ENCODE results near the gene NGB. TPM values are rescaled to one million over a fixed set of nuclear protein-coding genes. Genes with fewer than 3 reads are reported as not detected.

NGB gene
- total RNA-seq, 4 donors from 2014 or later: 0.64 to 1.4 TPM; not detected in 2

DNA sequence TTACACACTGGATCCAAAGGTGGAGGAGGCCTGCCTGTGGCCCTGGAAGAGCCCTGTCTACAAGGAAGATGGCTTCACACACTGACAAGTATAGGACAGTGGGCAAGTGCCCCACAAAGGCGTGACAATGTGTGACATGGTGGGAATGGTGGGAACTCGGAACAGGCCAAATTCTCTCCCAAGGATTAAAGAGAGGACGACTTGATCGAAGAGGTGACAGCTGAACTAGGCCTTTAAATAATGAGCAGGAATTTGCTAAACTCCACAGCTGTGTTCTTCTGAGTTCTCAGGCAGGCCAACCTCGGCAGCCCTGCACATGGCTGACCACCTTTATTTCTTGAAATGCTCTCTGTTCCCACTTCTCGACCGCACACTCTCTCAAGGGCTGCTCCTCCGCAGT, 25.9 kb upstream of the NGB start:
- no peak overlapping the region for H3K27ac ChIP-seq
- TF ChIP-seq POLR2AphosphoS5 (IDR thresholded peaks at IDR 0.05): no peak
- no peak for TF ChIP-seq POLR2A (IDR thresholded peaks at IDR 0.05)
- no peak for TF ChIP-seq EP300 (IDR thresholded peaks at IDR 0.05; ENCODE audit: low read depth)
- TF ChIP-seq, protein P1, sequence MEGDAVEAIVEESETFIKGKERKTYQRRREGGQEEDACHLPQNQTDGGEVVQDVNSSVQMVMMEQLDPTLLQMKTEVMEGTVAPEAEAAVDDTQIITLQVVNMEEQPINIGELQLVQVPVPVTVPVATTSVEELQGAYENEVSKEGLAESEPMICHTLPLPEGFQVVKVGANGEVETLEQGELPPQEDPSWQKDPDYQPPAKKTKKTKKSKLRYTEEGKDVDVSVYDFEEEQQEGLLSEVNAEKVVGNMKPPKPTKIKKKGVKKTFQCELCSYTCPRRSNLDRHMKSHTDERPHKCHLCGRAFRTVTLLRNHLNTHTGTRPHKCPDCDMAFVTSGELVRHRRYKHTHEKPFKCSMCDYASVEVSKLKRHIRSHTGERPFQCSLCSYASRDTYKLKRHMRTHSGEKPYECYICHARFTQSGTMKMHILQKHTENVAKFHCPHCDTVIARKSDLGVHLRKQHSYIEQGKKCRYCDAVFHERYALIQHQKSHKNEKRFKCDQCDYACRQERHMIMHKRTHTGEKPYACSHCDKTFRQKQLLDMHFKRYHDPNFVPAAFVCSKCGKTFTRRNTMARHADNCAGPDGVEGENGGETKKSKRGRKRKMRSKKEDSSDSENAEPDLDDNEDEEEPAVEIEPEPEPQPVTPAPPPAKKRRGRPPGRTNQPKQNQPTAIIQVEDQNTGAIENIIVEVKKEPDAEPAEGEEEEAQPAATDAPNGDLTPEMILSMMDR (IDR thresholded peaks at IDR 0.05): no peak
- no peak for DNase-seq
- H3K36me3 ChIP-seq: no peaks in the 10 kb centered on the region
- in situ Hi-C loops (cut with MboI; ENCODE audit: low pct_ligation_motif_present in 1 of 4, low pct_unique_long_range_greater_than_20kb in 1 of 4, low sequenced_read_pairs in 3 of 4): no loop called here
- intact Hi-C loops (cut with DNase I; ENCODE audit: low total_unique reads): no loop called here
- H3K27me3 ChIP-seq: no peaks in the 10 kb centered on the region
- WGBS, 2 donors (ENCODE audit: low coverage in 1 of 2): 92 to 93% methylated on average over 4 to 8 of the region's 8 CpGs
- no peaks in the 10 kb centered on the region for H3K9me3 ChIP-seq
- H3K4me1 ChIP-seq: peaks cover 0 to 22% (median 9%) of the 10 kb centered on the region in 4 donors
- H3K4me3 ChIP-seq: no peak overlapping the region

DNA sequence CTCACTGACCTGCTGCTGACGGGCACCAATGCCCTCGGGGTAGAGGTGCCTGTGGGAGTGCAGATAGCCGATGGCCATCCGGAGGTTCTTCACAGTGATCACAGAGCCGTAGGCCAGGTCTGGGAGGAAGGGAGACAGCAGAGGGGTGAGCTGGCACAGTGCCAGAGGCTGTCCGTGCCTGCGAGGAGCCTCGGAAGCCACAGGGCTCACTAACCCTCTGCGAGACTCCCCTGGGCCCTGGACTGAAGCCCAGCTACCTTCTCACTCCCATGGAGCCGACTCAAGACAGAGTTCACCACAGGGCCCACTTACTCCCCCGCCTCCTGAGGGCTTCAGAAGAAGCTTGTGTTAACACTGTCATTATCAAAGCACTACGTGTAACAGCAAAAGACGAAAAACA, 25.1 kb upstream of the NGB start:
- Histone ChIP-seq H3K4me1 (peaks cover 0 to 19% (median 9%) of the 10 kb centered on the region in 4 donors), H3K36me3 (no peaks in the 10 kb centered on the region), H3K9me3 (no peaks in the 10 kb centered on the region), H3K4me3 (no peak overlapping the region), H3K27ac (no peak overlapping the region), H3K27me3 (no peaks in the 10 kb centered on the region)
- intact Hi-C loops (cut with DNase I; ENCODE audit: low total_unique reads): no loop called here
- DNase-seq: no peak
- TF ChIP-seq POLR2A (IDR thresholded peaks at IDR 0.05) (no peak), POLR2AphosphoS5 (IDR thresholded peaks at IDR 0.05) (no peak), EP300 (IDR thresholded peaks at IDR 0.05; ENCODE audit: low read depth) (no peak)
- TF ChIP-seq, protein P1 (IDR thresholded peaks at IDR 0.05): no peak
- in situ Hi-C loops (cut with MboI; ENCODE audit: low pct_ligation_motif_present in 1 of 4, low pct_unique_long_range_greater_than_20kb in 1 of 4, low sequenced_read_pairs in 3 of 4): no loop called here
- WGBS, 2 donors (ENCODE audit: low coverage in 1 of 2): 64 to 91% methylated on average over 4 to 13 of the region's 13 CpGs

DNA sequence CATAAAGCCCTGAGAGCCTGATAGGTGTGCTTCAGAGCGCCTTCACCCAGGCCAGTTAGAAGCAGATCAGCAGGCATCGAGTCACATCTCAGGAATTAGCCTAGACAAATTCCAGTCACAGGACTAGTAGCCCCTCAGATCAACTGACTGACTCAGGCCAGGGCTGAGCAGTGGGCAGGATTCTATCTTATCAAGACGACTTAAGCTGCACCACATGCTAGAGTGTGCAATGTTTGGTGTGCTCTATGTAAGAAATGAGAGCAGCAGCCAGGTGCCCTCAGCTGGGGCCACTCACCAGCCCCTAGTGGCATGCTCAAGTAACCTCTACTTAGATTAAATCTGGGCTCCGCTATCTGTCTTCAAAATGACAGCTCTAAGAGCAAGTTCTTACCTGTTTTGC, 19.7 kb upstream of the NGB start:
- Histone ChIP-seq H3K4me3 (no peak overlapping the region), H3K4me1 (no peaks in the 10 kb centered on the region), H3K36me3 (peaks cover 0 to 10% (median 4%) of the 10 kb centered on the region in 4 donors), H3K27me3 (no peaks in the 10 kb centered on the region), H3K9me3 (no peaks in the 10 kb centered on the region), H3K27ac (no peak overlapping the region)
- no peak for TF ChIP-seq EP300 (IDR thresholded peaks at IDR 0.05; ENCODE audit: low read depth)
- TF ChIP-seq, protein P1 (IDR thresholded peaks at IDR 0.05): no peak
- TF ChIP-seq POLR2AphosphoS5 (IDR thresholded peaks at IDR 0.05): no peak
- TF ChIP-seq POLR2A (IDR thresholded peaks at IDR 0.05): no peak
- intact Hi-C loops (cut with DNase I; ENCODE audit: low total_unique reads) (no loop called here), in situ Hi-C loops (cut with MboI; ENCODE audit: low pct_ligation_motif_present in 1 of 4, low pct_unique_long_range_greater_than_20kb in 1 of 4, low sequenced_read_pairs in 3 of 4) (no loop called here)
- WGBS, 2 donors (ENCODE audit: low coverage in 1 of 2): 91% methylated on average over 4 of the region's 4 CpGs; no CpG with 5 or more reads in 1 of the 2 donors
- DNase-seq: no peak

DNA sequence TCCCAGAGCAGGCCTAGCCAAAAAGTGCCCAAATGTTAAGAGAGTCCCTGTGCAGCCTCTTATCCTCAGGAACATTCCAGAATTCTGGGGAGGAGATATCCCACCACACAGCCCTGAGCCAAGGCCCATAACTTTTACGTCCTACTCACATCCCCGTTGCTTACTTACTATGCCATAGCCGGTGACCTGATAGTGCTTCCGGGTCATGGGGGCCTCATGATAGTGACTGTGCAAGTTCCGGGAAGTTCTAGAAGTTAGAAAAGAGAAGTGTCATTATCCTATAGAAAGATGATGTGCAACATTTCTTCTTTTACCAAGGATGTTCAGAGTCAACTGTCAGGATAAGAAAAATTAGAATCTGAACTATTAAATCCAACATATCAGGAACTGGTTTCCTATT, 15.6 kb upstream of the NGB start:
- H3K9me3 ChIP-seq: no peaks in the 10 kb centered on the region

More for the DNA sequence above, 15.6 kb upstream of the NGB start:
- no peaks in the 10 kb centered on the region for H3K4me1 ChIP-seq
- no peak overlapping the region for H3K4me3 ChIP-seq
- intact Hi-C loops (cut with DNase I; ENCODE audit: low total_unique reads): no loop called here
- 90 to 95% methylated on average over 2 to 5 of the region's 5 CpGs for WGBS, 2 donors (ENCODE audit: low coverage in 1 of 2)
- H3K27ac ChIP-seq: no peak overlapping the region
- H3K36me3 ChIP-seq: peaks cover 0 to 29% (median 12%) of the 10 kb centered on the region in 4 donors
- in situ Hi-C loops (cut with MboI; ENCODE audit: low pct_ligation_motif_present in 1 of 4, low pct_unique_long_range_greater_than_20kb in 1 of 4, low sequenced_read_pairs in 3 of 4): no loop called here
- no peaks in the 10 kb centered on the region for H3K27me3 ChIP-seq
- TF ChIP-seq EP300 (IDR thresholded peaks at IDR 0.05; ENCODE audit: low read depth): no peak
- no peak for TF ChIP-seq POLR2A (IDR thresholded peaks at IDR 0.05)
- TF ChIP-seq POLR2AphosphoS5 (IDR thresholded peaks at IDR 0.05): no peak
- TF ChIP-seq, protein P1 (IDR thresholded peaks at IDR 0.05): no peak
- no peak for DNase-seq

Data from transverse colon (tissue), 4 donors.